Measurements from ENCODE around the gene PCSK1. TPM values are rescaled to one million over a fixed set of nuclear protein-coding genes. Genes with fewer than 3 reads are reported as not detected.
"Not testable (repeated sequence)": the region's sequence is repeated elsewhere in the genome, so short reads cannot be mapped to it uniquely, and the experiment has no call there.

PCSK1 gene
- total RNA-seq, 2 donors from 2014 or later = not detected

GRCh38 chr5:96379896-96380295 lies 53.2 kb downstream of the PCSK1 start:
- no peak for ATAC-seq (replicated peaks in 1 of 2)
- no peak overlapping the region for H3K4me3 Mint-ChIP-seq
- H3K27ac Mint-ChIP-seq = no peak overlapping the region
- no peak for DNase-seq
- H3K9me3 Mint-ChIP-seq = no peaks in the 10 kb centered on the region
- peaks cover 21% of the 10 kb centered on the region for H3K27me3 Mint-ChIP-seq (ENCODE audit: low read depth)
- H3K4me1 Mint-ChIP-seq (ENCODE audit: low read depth) = no peaks in the 10 kb centered on the region
- H3K36me3 Mint-ChIP-seq (ENCODE audit: insufficient read depth in 2 of 2) = no peaks in the 10 kb centered on the region

- DNase-seq (no peak), ATAC-seq (replicated peaks in 1 of 2) (no peak)
- no peak overlapping the region for H3K27ac Mint-ChIP-seq
- H3K4me1 Mint-ChIP-seq (ENCODE audit: low read depth) = no peaks in the 10 kb centered on the region
- H3K27me3 Mint-ChIP-seq (ENCODE audit: low read depth) = peaks cover 18% of the 10 kb centered on the region
- H3K36me3 Mint-ChIP-seq (ENCODE audit: insufficient read depth in 2 of 2) = no peaks in the 10 kb centered on the region
- H3K9me3 Mint-ChIP-seq = no peaks in the 10 kb centered on the region
- no peak overlapping the region for H3K4me3 Mint-ChIP-seq
Observed at GRCh38 chr5:96377597-96377996, 55.5 kb downstream of the PCSK1 start.

- ATAC-seq (replicated peaks in 1 of 2) (no peak), DNase-seq (no peak)
- H3K4me3 Mint-ChIP-seq = no peak overlapping the region
- no peak overlapping the region for H3K27ac Mint-ChIP-seq
- H3K4me1 Mint-ChIP-seq (ENCODE audit: low read depth) = no peaks in the 10 kb centered on the region
- no peaks in the 10 kb centered on the region for H3K36me3 Mint-ChIP-seq (ENCODE audit: insufficient read depth in 2 of 2)
- H3K9me3 Mint-ChIP-seq = no peaks in the 10 kb centered on the region
- H3K27me3 Mint-ChIP-seq (ENCODE audit: low read depth) = peaks cover 18% of the 10 kb centered on the region
Observed at GRCh38 chr5:96377167-96377566, 55.9 kb downstream of the PCSK1 start.

GRCh38 chr5:96374653-96375052 lies 58.4 kb downstream of the PCSK1 start:
- ATAC-seq (replicated peaks in 1 of 2) = no peak
- no peak for DNase-seq
- Mint-ChIP-seq H3K9me3 (no peaks in the 10 kb centered on the region), H3K27ac (no peak overlapping the region), H3K4me1 (ENCODE audit: low read depth) (no peaks in the 10 kb centered on the region), H3K36me3 (ENCODE audit: insufficient read depth in 2 of 2) (no peaks in the 10 kb centered on the region), H3K4me3 (no peak overlapping the region), H3K27me3 (ENCODE audit: low read depth) (peaks cover 21% of the 10 kb centered on the region)

- no peak overlapping the region for H3K27ac Mint-ChIP-seq
- H3K9me3 Mint-ChIP-seq = no peaks in the 10 kb centered on the region
- H3K4me1 Mint-ChIP-seq (ENCODE audit: low read depth) = no peaks in the 10 kb centered on the region
- ATAC-seq (replicated peaks in 1 of 2) (no peak), DNase-seq (no peak)
- H3K4me3 Mint-ChIP-seq = no peak overlapping the region
- H3K27me3 Mint-ChIP-seq (ENCODE audit: low read depth) = peaks cover 32% of the 10 kb centered on the region
- no peaks in the 10 kb centered on the region for H3K36me3 Mint-ChIP-seq (ENCODE audit: insufficient read depth in 2 of 2)
Observed at GRCh38 chr5:96373381-96373733, 59.7 kb downstream of the PCSK1 start.

- Mint-ChIP-seq H3K27ac (no peak overlapping the region), H3K27me3 (ENCODE audit: low read depth) (peaks cover 32% of the 10 kb centered on the region), H3K4me1 (ENCODE audit: low read depth) (no peaks in the 10 kb centered on the region), H3K36me3 (ENCODE audit: insufficient read depth in 2 of 2) (no peaks in the 10 kb centered on the region), H3K9me3 (no peaks in the 10 kb centered on the region), H3K4me3 (no peak overlapping the region)
- ATAC-seq (replicated peaks in 1 of 2) (no peak), DNase-seq (no peak)
Observed at GRCh38 chr5:96372726-96373380, 60.2 kb downstream of the PCSK1 start.

GRCh38 chr5:96370976-96371375 lies 62.1 kb downstream of the PCSK1 start:
- no peak for ATAC-seq (replicated peaks in 1 of 2)
- Mint-ChIP-seq H3K27me3 (ENCODE audit: low read depth) (peaks cover 40% of the 10 kb centered on the region), H3K27ac (no peak overlapping the region), H3K4me1 (ENCODE audit: low read depth) (no peaks in the 10 kb centered on the region), H3K4me3 (no peak overlapping the region), H3K9me3 (peaks cover 0 to 2% of the 10 kb centered on the region in 2 donors), H3K36me3 (ENCODE audit: insufficient read depth in 2 of 2) (no peaks in the 10 kb centered on the region)
- DNase-seq = no peak

- H3K4me3 Mint-ChIP-seq; H3K27ac Mint-ChIP-seq; H3K4me1 Mint-ChIP-seq (ENCODE audit: low read depth); ATAC-seq (replicated peaks in 1 of 2); DNase-seq; H3K9me3 Mint-ChIP-seq; H3K36me3 Mint-ChIP-seq (ENCODE audit: insufficient read depth in 2 of 2): not testable (repeated sequence)
- peaks cover 33% of the 10 kb centered on the region for H3K27me3 Mint-ChIP-seq (ENCODE audit: low read depth)
Observed at GRCh38 chr5:96367337-96367736, 65.7 kb downstream of the PCSK1 start.

GRCh38 chr5:96354237-96354636 lies 78.8 kb downstream of the PCSK1 start:
- H3K27ac Mint-ChIP-seq = no peak overlapping the region
- H3K27me3 Mint-ChIP-seq (ENCODE audit: low read depth) = peaks cover 32% of the 10 kb centered on the region
- H3K9me3 Mint-ChIP-seq = no peaks in the 10 kb centered on the region
- ATAC-seq (replicated peaks in 1 of 2) = no peak
- no peaks in the 10 kb centered on the region for H3K36me3 Mint-ChIP-seq (ENCODE audit: insufficient read depth in 2 of 2)
- H3K4me1 Mint-ChIP-seq (ENCODE audit: low read depth) = no peaks in the 10 kb centered on the region
- DNase-seq = no peak
- H3K4me3 Mint-ChIP-seq = no peak overlapping the region

GRCh38 chr5:96353220-96353619 lies 79.8 kb downstream of the PCSK1 start:
- no peak overlapping the region for H3K27ac Mint-ChIP-seq
- DNase-seq (no peak), ATAC-seq (replicated peaks in 1 of 2) (no peak)
- no peak overlapping the region for H3K4me3 Mint-ChIP-seq
- no peaks in the 10 kb centered on the region for H3K9me3 Mint-ChIP-seq
- H3K4me1 Mint-ChIP-seq (ENCODE audit: low read depth) = no peaks in the 10 kb centered on the region
- peaks cover 29% of the 10 kb centered on the region for H3K27me3 Mint-ChIP-seq (ENCODE audit: low read depth)
- H3K36me3 Mint-ChIP-seq (ENCODE audit: insufficient read depth in 2 of 2) = no peaks in the 10 kb centered on the region

GRCh38 chr5:96350678-96351077 lies 82.4 kb downstream of the PCSK1 start:
- no peak for DNase-seq
- no peaks in the 10 kb centered on the region for H3K36me3 Mint-ChIP-seq (ENCODE audit: insufficient read depth in 2 of 2)
- H3K27me3 Mint-ChIP-seq (ENCODE audit: low read depth) = peaks cover 24% of the 10 kb centered on the region
- no peak for ATAC-seq (replicated peaks in 1 of 2)
- no peaks in the 10 kb centered on the region for H3K9me3 Mint-ChIP-seq
- H3K4me3 Mint-ChIP-seq = no peak overlapping the region
- peaks cover 6% of the 10 kb centered on the region for H3K4me1 Mint-ChIP-seq (ENCODE audit: low read depth)
- H3K27ac Mint-ChIP-seq = no peak overlapping the region

GRCh38 chr5:96348536-96348935 lies 84.5 kb downstream of the PCSK1 start:
- no peaks in the 10 kb centered on the region for H3K9me3 Mint-ChIP-seq
- H3K27ac Mint-ChIP-seq = no peak overlapping the region
- H3K27me3 Mint-ChIP-seq (ENCODE audit: low read depth) = peaks cover 32% of the 10 kb centered on the region
- peaks cover 18% of the 10 kb centered on the region for H3K4me1 Mint-ChIP-seq (ENCODE audit: low read depth)
- DNase-seq (no peak), ATAC-seq (replicated peaks in 1 of 2) (no peak)
- H3K36me3 Mint-ChIP-seq (ENCODE audit: insufficient read depth in 2 of 2) = no peaks in the 10 kb centered on the region
- H3K4me3 Mint-ChIP-seq = no peak overlapping the region

- Mint-ChIP-seq H3K9me3 (no peaks in the 10 kb centered on the region), H3K36me3 (ENCODE audit: insufficient read depth in 2 of 2) (no peaks in the 10 kb centered on the region), H3K27ac (no peak overlapping the region), H3K4me1 (ENCODE audit: low read depth) (peaks cover 18% of the 10 kb centered on the region), H3K4me3 (no peak overlapping the region), H3K27me3 (ENCODE audit: low read depth) (peaks cover 25% of the 10 kb centered on the region)
- ATAC-seq (replicated peaks in 1 of 2) (no peak), DNase-seq (no peak)
Observed at GRCh38 chr5:96347502-96348292, 85.4 kb downstream of the PCSK1 start.

Data from activated T-cell treated with anti-CD3 and anti-CD28 coated beads, Interleukin-2, amount 50 U/mL, for 72 hours (primary cell).